BE2C (cell line): ENCODE data around the gene ATG7.

Source experiments
- DNase-seq: peaks from one replicate; pipeline ENCODE4 v3.0.0-alpha.2; 2020
- H3K27me3 ChIP-seq: fragments of 250-450 bp; sonication (Bioruptor Pico); 2 replicates; pipeline ENCODE4 v1.5.1; 2020; ENCODE audit warnings: mild to moderate bottlenecking
- H3K36me3 ChIP-seq: fragments of 250-450 bp; sonication (Bioruptor Pico); 2 replicates; pipeline ENCODE4 v1.5.1; 2020; ENCODE audit warnings: mild to moderate bottlenecking
- H3K4me1 ChIP-seq: fragments of 250-450 bp; sonication (Bioruptor Pico); 2 replicates; pipeline ENCODE4 v1.5.1; 2020
- H3K4me3 ChIP-seq: 2 replicates; pipeline ENCODE4 v1.5.1; 2011; ENCODE audit warnings: low read depth, low read length
- H3K9me3 ChIP-seq: fragments of 250-450 bp; sonication (Bioruptor Pico); 2 replicates; pipeline ENCODE4 v1.5.1; 2020
- CTCF ChIP-seq: IDR thresholded peaks from 2 replicates; pipeline ENCODE4 v1.5.1; 2012; ENCODE audit warnings: mild to moderate bottlenecking, low read depth, low read length

The ATG7 gene

DNA sequence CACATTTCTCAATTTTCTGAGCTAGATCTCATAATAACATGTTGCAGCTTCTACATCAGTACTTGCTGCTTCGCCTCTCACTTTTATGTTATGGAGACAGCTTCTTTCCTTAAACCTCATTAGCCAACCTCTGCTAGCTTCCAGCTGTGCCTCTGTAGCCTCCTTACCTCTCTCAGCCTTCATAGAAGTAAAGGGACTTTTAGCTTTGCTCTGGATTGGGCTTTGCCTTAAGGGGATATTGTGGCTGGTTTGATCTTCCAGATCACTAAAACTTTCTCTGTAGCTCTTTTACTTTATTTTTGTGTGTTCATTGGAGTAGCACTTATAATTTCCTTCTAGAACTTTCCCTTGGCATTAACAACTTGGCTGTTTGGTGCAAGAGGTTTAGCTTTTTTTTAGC is 150.1 kb downstream of the ATG7 start:
- Histone ChIP-seq H3K27me3 (no peaks in the 10 kb centered on the region), H3K9me3 (no peaks in the 10 kb centered on the region), H3K4me3 (no peak overlapping the region), H3K36me3 (no peaks in the 10 kb centered on the region), H3K4me1 (no peaks in the 10 kb centered on the region)
- no peak for DNase-seq
- TF ChIP-seq CTCF: no peak

GRCh38 chr3:11423868-11424267 is 151.7 kb downstream of the ATG7 start:
- Histone ChIP-seq H3K4me3 (no peak overlapping the region), H3K36me3 (no peaks in the 10 kb centered on the region), H3K27me3 (no peaks in the 10 kb centered on the region), H3K4me1 (no peaks in the 10 kb centered on the region), H3K9me3 (no peaks in the 10 kb centered on the region)
- no peak for DNase-seq
- no peak for TF ChIP-seq CTCF

- Histone ChIP-seq H3K4me1 (no peaks in the 10 kb centered on the region), H3K36me3 (no peaks in the 10 kb centered on the region), H3K9me3 (no peaks in the 10 kb centered on the region), H3K4me3 (no peak overlapping the region), H3K27me3 (no peaks in the 10 kb centered on the region)
- DNase-seq: no peak
- no peak for TF ChIP-seq CTCF
These were observed 152.1 kb downstream of the ATG7 start for GRCh38 chr3:11424277-11424676.

- H3K4me1 ChIP-seq: no peaks in the 10 kb centered on the region
- H3K4me3 ChIP-seq: no peak overlapping the region
- no peak for TF ChIP-seq CTCF
- DNase-seq: no peak
- no peaks in the 10 kb centered on the region for H3K36me3 ChIP-seq
- H3K9me3 ChIP-seq: no peaks in the 10 kb centered on the region
- H3K27me3 ChIP-seq: no peaks in the 10 kb centered on the region
These were observed 158.0 kb downstream of the ATG7 start for GRCh38 chr3:11430207-11430606.

GRCh38 chr3:11430624-11431023 is 158.4 kb downstream of the ATG7 start:
- H3K4me3 ChIP-seq: no peak overlapping the region
- no peak for DNase-seq
- no peak for TF ChIP-seq CTCF
- no peaks in the 10 kb centered on the region for H3K27me3 ChIP-seq
- H3K4me1 ChIP-seq: no peaks in the 10 kb centered on the region
- no peaks in the 10 kb centered on the region for H3K9me3 ChIP-seq
- no peaks in the 10 kb centered on the region for H3K36me3 ChIP-seq

- H3K27me3 ChIP-seq: no peaks in the 10 kb centered on the region
- TF ChIP-seq CTCF: no peak
- no peak overlapping the region for H3K4me3 ChIP-seq
- no peaks in the 10 kb centered on the region for H3K36me3 ChIP-seq
- DNase-seq: no peak
- H3K9me3 ChIP-seq: no peaks in the 10 kb centered on the region
- no peaks in the 10 kb centered on the region for H3K4me1 ChIP-seq
These were observed 159.1 kb downstream of the ATG7 start for GRCh38 chr3:11431319-11431718.
